ENCODE measurements around the gene MRPL58.

- TF ChIP-seq CTCF (IDR thresholded peaks at IDR 0.05) (no peak), POLR2A (IDR thresholded peaks at IDR 0.05) (no peak)
These were observed 53.2 kb downstream of the MRPL58 start for GRCh38 chr17:75065562-75066151.

All from testis (tissue), 2 donors.